ENCODE results near the gene CYP2C19.
"Not testable (repeated sequence)": the region's sequence is repeated elsewhere in the genome, so short reads cannot be mapped to it uniquely, and the experiment has no call there.

CYP2C19 gene

GRCh38 chr10:94878649-94879048 lies 116.2 kb downstream of the CYP2C19 start:
- no peak for FAIRE-seq
- no peak for DNase-seq (ENCODE audit: insufficient read length, low spot score)

GRCh38 chr10:94879214-94879613 lies 116.7 kb downstream of the CYP2C19 start:
- FAIRE-seq (no peak), DNase-seq (ENCODE audit: insufficient read length, low spot score) (no peak)

GRCh38 chr10:94889123-94889522 lies 126.6 kb downstream of the CYP2C19 start:
- FAIRE-seq (no peak), DNase-seq (ENCODE audit: insufficient read length, low spot score) (no peak)

GRCh38 chr10:94890264-94891022 lies 128.0 kb downstream of the CYP2C19 start:
- FAIRE-seq (no peak), DNase-seq (ENCODE audit: insufficient read length, low spot score) (no peak)

- FAIRE-seq; DNase-seq (ENCODE audit: insufficient read length, low spot score): not testable (repeated sequence)
Measured at GRCh38 chr10:94898414-94898813, 135.9 kb downstream of the CYP2C19 start.

- no peak for DNase-seq (ENCODE audit: insufficient read length, low spot score)
- FAIRE-seq, result no peak
Measured at GRCh38 chr10:94902080-94902479, 139.6 kb downstream of the CYP2C19 start.

GRCh38 chr10:94902570-94902969 lies 140.1 kb downstream of the CYP2C19 start:
- DNase-seq (ENCODE audit: insufficient read length, low spot score), result no peak
- no peak for FAIRE-seq

All from GM19239 (cell line).